GM12801 (cell line): ENCODE results near the gene SLC39A3.

ENCODE experiments used
- CTCF ChIP-seq: IDR thresholded peaks from one replicate; pipeline ENCODE4 v1.5.1; 2011; ENCODE audit warnings: control low read depth; ENCODE audit not compliant: insufficient read length; ENCODE audit errors: extremely low read depth

SLC39A3 gene

GRCh38 chr19:2719920-2720776, 19.7 kb downstream of the SLC39A3 start:
- no peak for TF ChIP-seq CTCF

- no peak for TF ChIP-seq CTCF
Measured at GRCh38 chr19:2719232-2719735, 20.5 kb downstream of the SLC39A3 start.

GRCh38 chr19:2717638-2718541, 21.9 kb downstream of the SLC39A3 start:
- no peak for TF ChIP-seq CTCF

- no peak for TF ChIP-seq CTCF
Measured at GRCh38 chr19:2716722-2717637, 22.8 kb downstream of the SLC39A3 start.

- no peak for TF ChIP-seq CTCF
Measured at GRCh38 chr19:2716275-2716650, 23.6 kb downstream of the SLC39A3 start.

- no peak for TF ChIP-seq CTCF
Measured at GRCh38 chr19:2715470-2716274, 24.1 kb downstream of the SLC39A3 start.
